ENCODE measurements around the gene PACS1. TPM values are rescaled to one million over a fixed set of nuclear protein-coding genes. Genes with fewer than 3 reads are reported as not detected.

The PACS1 gene
- total and polyA plus RNA-seq, 8 donors = 50.7 to 57.5 (median 54.9) TPM

DNA sequence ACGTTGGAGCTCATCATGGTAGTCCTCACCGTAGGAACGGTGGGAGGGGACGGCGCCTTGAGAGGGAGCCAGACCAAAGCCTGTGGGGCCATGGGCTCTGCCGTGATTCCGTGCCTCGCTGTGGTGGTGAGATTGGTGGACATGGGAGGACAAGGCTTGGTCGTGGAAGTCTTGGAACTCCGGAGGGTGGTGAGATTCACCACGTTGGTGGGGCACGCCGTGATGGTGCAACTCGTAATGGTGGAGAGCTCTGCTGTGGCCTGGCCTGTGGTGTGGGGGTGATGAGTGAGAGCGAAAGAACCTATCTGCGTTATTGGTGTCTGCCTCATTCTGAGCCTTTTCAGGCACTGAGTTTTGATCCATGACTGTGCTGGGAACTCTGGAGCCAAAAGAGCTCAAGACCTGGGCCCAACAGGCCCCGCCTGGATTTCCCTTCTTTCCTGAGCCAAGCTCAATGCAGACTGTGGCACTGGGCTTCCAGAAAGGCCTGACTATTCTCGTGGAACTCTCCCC, 44.0 kb upstream of the PACS1 start, which contains the start of gene CATSPER1:
Gene CATSPER1, minus strand, starts transcription at position 463 of the 513 bp plus-strand sequence. Its CDS starts 100 bp downstream, at position 363.
- intact Hi-C loops (cut with DNase I) = no loop called here
- H3K27me3 ChIP-seq = peaks cover 0 to 16% of the 10 kb centered on the region in 2 donors
- H3K27ac ChIP-seq = no peak within 1 kb of the TSS
- H3K36me3 ChIP-seq = no peaks in the 10 kb centered on the region
- peaks cover 6 to 18% of the 10 kb centered on the region in 2 donors for H3K4me1 ChIP-seq
- no peak within 1 kb of the TSS for H3K4me3 ChIP-seq
- ATAC-seq (no peak), DNase-seq (no peak)
- no peaks in the 10 kb centered on the region for H3K9me3 ChIP-seq
- TF ChIP-seq, protein P1, sequence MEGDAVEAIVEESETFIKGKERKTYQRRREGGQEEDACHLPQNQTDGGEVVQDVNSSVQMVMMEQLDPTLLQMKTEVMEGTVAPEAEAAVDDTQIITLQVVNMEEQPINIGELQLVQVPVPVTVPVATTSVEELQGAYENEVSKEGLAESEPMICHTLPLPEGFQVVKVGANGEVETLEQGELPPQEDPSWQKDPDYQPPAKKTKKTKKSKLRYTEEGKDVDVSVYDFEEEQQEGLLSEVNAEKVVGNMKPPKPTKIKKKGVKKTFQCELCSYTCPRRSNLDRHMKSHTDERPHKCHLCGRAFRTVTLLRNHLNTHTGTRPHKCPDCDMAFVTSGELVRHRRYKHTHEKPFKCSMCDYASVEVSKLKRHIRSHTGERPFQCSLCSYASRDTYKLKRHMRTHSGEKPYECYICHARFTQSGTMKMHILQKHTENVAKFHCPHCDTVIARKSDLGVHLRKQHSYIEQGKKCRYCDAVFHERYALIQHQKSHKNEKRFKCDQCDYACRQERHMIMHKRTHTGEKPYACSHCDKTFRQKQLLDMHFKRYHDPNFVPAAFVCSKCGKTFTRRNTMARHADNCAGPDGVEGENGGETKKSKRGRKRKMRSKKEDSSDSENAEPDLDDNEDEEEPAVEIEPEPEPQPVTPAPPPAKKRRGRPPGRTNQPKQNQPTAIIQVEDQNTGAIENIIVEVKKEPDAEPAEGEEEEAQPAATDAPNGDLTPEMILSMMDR (IDR thresholded peaks at IDR 0.05) = no peak

DNA sequence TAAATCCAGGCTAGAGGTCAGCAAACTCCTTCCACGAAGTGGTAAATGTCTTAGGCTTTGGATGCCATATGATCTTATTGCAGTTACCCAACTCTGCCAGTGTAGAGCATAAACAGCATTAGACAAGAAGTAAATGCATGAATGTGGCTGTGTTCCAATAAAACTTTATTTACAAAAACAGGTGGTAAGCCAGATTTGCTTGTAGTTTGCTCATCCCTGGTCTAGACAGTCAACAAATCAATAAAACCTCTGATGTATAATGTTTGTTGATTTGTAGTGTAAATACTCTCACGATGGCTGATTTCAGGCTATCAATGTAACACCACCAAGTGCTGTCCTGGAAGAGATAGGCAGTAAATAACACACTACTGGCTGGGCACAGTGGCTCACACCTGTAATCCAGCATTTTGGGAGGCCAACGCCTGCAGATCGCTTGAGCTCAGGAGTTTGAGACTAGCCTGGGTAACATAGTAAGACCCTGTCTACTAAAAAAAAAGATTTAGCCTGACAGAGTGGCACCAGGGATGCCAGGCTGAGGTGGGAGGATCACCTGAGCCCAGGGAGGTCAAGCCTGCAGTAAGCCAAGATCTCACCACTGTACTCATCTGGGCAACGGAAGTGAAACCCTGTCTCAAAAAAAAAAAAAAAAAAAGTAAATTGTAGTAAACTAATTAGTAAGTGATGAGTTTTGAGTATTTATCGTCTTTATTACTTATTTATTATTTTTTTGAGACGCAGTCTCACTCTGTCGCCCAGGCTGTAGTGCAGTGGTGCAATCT, 36.9 kb upstream of the PACS1 start:
- H3K36me3 ChIP-seq = no peaks in the 10 kb centered on the region
- no peaks in the 10 kb centered on the region for H3K9me3 ChIP-seq
- no peak overlapping the region for H3K4me3 ChIP-seq
- no peak for ATAC-seq
- TF ChIP-seq, protein P1 (IDR thresholded peaks at IDR 0.05) = no peak
- peaks cover 0 to 12% of the 10 kb centered on the region in 2 donors for H3K27me3 ChIP-seq
- no peak overlapping the region for H3K27ac ChIP-seq
- no peak for DNase-seq
- intact Hi-C loops (cut with DNase I) = no loop called here
- no peaks in the 10 kb centered on the region for H3K4me1 ChIP-seq

DNA sequence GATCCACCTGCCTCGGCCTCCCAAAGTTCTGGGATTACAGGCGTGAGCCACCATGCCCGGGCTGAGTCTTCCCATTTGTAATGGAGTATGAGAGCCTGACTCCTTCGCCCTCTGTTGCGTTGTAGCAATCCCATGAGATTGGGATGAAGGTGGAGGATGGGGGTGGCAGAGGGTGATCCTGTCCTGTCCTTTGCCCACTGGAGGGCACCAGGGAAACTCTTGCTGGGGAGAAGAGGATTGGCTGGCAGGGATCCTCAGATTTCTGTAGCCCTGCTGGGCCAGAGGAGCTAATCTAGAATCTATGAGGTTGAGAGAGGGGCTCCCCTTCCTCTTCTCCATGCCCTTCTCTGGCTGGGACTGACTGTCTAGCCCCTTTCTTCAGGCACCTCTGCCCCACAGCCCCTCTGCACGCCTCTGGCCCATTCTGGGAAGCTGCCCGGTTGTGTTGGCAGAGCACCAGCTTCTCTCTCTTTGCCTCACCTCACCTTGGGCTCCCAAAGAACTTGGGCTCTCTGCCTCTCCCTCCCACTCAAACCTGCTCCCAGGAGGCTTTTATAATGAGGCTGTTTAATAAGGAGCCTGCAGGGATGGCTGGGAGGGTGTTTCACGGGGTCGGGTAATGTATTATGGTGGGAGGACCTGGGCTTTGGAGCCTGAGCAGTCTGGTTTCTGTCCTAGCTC, 34.3 kb upstream of the PACS1 start:
- intact Hi-C loops (cut with DNase I) = no loop called here
- H3K9me3 ChIP-seq = no peaks in the 10 kb centered on the region
- ATAC-seq = no peak
- no peaks in the 10 kb centered on the region for H3K36me3 ChIP-seq
- no peak overlapping the region for H3K27ac ChIP-seq
- H3K4me3 ChIP-seq = no peak overlapping the region
- H3K27me3 ChIP-seq = peaks cover 0 to 12% of the 10 kb centered on the region in 2 donors
- H3K4me1 ChIP-seq = no peaks in the 10 kb centered on the region
- TF ChIP-seq, protein P1 (IDR thresholded peaks at IDR 0.05) = no peak
- no peak for DNase-seq

DNA sequence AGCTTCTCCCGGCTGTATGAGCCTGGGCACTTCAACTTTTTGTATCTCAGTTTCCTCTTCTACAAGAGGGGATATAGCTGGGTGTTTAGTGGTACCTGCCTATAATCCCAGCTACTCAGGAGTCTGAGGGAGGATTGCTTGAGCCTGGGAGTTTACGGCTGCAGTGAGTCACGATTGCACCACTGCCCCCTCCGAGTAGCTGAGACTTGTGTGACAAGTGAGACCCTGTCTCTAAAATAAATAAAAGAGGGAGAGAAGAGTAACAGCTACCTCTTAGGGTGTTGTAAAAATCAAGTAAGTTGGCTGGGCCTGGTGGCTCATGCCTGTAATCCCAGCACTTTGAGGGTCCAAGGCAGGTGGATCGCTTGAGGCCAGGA, 33.8 kb upstream of the PACS1 start:
- DNase-seq (no peak), ATAC-seq (no peak)
- Histone ChIP-seq H3K9me3 (no peaks in the 10 kb centered on the region), H3K36me3 (no peaks in the 10 kb centered on the region), H3K4me3 (no peak overlapping the region), H3K27me3 (peaks cover 0 to 12% of the 10 kb centered on the region in 2 donors), H3K4me1 (no peaks in the 10 kb centered on the region), H3K27ac (no peak overlapping the region)
- intact Hi-C loops (cut with DNase I) = no loop called here
- TF ChIP-seq, protein P1 (IDR thresholded peaks at IDR 0.05) = no peak

DNA sequence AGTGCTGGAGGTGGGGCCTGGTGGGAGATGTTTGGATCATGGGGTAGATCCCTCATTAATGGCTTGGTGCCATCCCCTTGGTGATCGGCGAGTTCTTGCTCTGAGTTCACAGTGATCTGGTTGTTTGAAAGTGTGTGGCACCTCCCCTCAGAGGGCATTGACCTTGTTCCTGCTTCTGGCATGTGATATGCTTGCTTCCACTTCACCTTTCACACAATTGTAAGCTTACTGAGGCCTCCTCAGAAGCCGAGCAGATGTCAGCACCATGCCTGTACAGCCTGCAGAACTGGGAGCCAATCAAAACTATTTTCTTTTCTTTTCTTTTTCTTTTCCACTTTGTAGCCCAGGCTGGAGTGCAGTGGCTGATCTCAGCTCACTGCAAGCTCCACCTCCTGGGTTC, 32.7 kb upstream of the PACS1 start:
- Histone ChIP-seq H3K27ac (no peak overlapping the region), H3K9me3 (no peaks in the 10 kb centered on the region), H3K27me3 (peaks cover 0 to 12% of the 10 kb centered on the region in 2 donors), H3K36me3 (no peaks in the 10 kb centered on the region), H3K4me1 (no peaks in the 10 kb centered on the region), H3K4me3 (no peak overlapping the region)
- ATAC-seq = no peak
- TF ChIP-seq, protein P1 (IDR thresholded peaks at IDR 0.05) = no peak
- no peak for DNase-seq
- intact Hi-C loops (cut with DNase I) = no loop called here
